ENCODE measurements around the gene GHITM. TPM values are rescaled to one million over a fixed set of nuclear protein-coding genes. Genes with fewer than 3 reads are reported as not detected.
"Not testable (repeated sequence)": the region's sequence is repeated elsewhere in the genome, so short reads cannot be mapped to it uniquely, and the experiment has no call there.

Gene GHITM
- total RNA-seq, 2 donors from 2014 or later, result 84.5 to 85.8 TPM

GRCh38 chr10:84177541-84178141, 38.3 kb downstream of the GHITM start:
- H3K27me3 Mint-ChIP-seq (ENCODE audit: insufficient read depth), result peaks cover 6% of the 10 kb centered on the region
- no peak for TF ChIP-seq CTCF (conservative IDR thresholded peaks at IDR 0.05)
- peak; percentile 49 for DNase-seq
- no peak overlapping the region for H3K4me3 Mint-ChIP-seq
- peaks cover 19% of the 10 kb centered on the region for H3K9me3 Mint-ChIP-seq
- H3K4me1 ChIP-seq (ENCODE audit: control insufficient read depth, insufficient read depth, low read length), result no peaks in the 10 kb centered on the region
- no peak overlapping the region for H3K9ac ChIP-seq (ENCODE audit: extremely low read depth, low read length, poor library complexity, severe bottlenecking)
- no peaks in the 10 kb centered on the region for H3K9me3 ChIP-seq (ENCODE audit: control insufficient read depth, low read length)
- no peaks in the 10 kb centered on the region for H3K27me3 ChIP-seq (ENCODE audit: control insufficient read depth, insufficient read depth, low read length, poor library complexity, severe bottlenecking)
- no peak overlapping the region for H3K4me3 ChIP-seq (ENCODE audit: low read length)
- H3K27ac Mint-ChIP-seq, result no peak overlapping the region
- 88 to 92% methylated on average over 3 to 7 of the region's 8 CpGs for whole genome bisulfite sequencing, 2 experiments (ENCODE audit: insufficient coverage in 1 of 2, insufficient read length in 1 of 2)
- no peaks in the 10 kb centered on the region for H3K36me3 Mint-ChIP-seq (ENCODE audit: low read depth)
- H3K4me1 Mint-ChIP-seq, result no peaks in the 10 kb centered on the region
- no peaks in the 10 kb centered on the region for H3K36me3 ChIP-seq (ENCODE audit: control insufficient read depth, insufficient read depth, low read length)
- H3K27ac ChIP-seq (ENCODE audit: low read depth, low read length), result no peak overlapping the region

GRCh38 chr10:84178160-84178609, 38.9 kb downstream of the GHITM start:
- peaks cover 2% of the 10 kb centered on the region for H3K27me3 Mint-ChIP-seq (ENCODE audit: insufficient read depth)
- DNase-seq, result no peak
- no peak overlapping the region for H3K4me3 Mint-ChIP-seq
- Histone ChIP-seq H3K4me3 (ENCODE audit: low read length) (no peak overlapping the region), H3K4me1 (ENCODE audit: control insufficient read depth, insufficient read depth, low read length) (no peaks in the 10 kb centered on the region), H3K27me3 (ENCODE audit: control insufficient read depth, insufficient read depth, low read length, poor library complexity, severe bottlenecking) (no peaks in the 10 kb centered on the region), H3K9ac (ENCODE audit: extremely low read depth, low read length, poor library complexity, severe bottlenecking) (no peak overlapping the region), H3K27ac (ENCODE audit: low read depth, low read length) (no peak overlapping the region), H3K9me3 (ENCODE audit: control insufficient read depth, low read length) (no peaks in the 10 kb centered on the region), H3K36me3 (ENCODE audit: control insufficient read depth, insufficient read depth, low read length) (no peaks in the 10 kb centered on the region)
- H3K27ac Mint-ChIP-seq, result no peak overlapping the region
- H3K4me1 Mint-ChIP-seq, result no peaks in the 10 kb centered on the region
- no peak for TF ChIP-seq CTCF (conservative IDR thresholded peaks at IDR 0.05)
- H3K36me3 Mint-ChIP-seq (ENCODE audit: low read depth), result no peaks in the 10 kb centered on the region
- H3K9me3 Mint-ChIP-seq, result peaks cover 19% of the 10 kb centered on the region
- 91% methylated on average over 3 of the region's 3 CpGs; no CpG with 5 or more reads in 1 of the 2 experiments for WGBS, 2 experiments (ENCODE audit: insufficient coverage in 1 of 2, insufficient read length in 1 of 2)

- H3K27me3 ChIP-seq (ENCODE audit: control insufficient read depth, insufficient read depth, low read length, poor library complexity, severe bottlenecking), result no peaks in the 10 kb centered on the region
- H3K9ac ChIP-seq (ENCODE audit: extremely low read depth, low read length, poor library complexity, severe bottlenecking), result no peak overlapping the region
- no peak overlapping the region for H3K4me3 ChIP-seq (ENCODE audit: low read length)
- H3K9me3 Mint-ChIP-seq, result peaks cover 19% of the 10 kb centered on the region
- no peak for TF ChIP-seq CTCF (conservative IDR thresholded peaks at IDR 0.05)
- WGBS, 2 experiments (ENCODE audit: insufficient coverage in 1 of 2, insufficient read length in 1 of 2), result 80 to 89% methylated on average over 8 to 12 of the region's 12 CpGs
- H3K27ac ChIP-seq (ENCODE audit: low read depth, low read length), result peak overlapping the region; percentile 59
- no peaks in the 10 kb centered on the region for H3K9me3 ChIP-seq (ENCODE audit: control insufficient read depth, low read length)
- no peak overlapping the region for H3K27ac Mint-ChIP-seq
- H3K27me3 Mint-ChIP-seq (ENCODE audit: insufficient read depth), result peaks cover 2% of the 10 kb centered on the region
- H3K4me1 ChIP-seq (ENCODE audit: control insufficient read depth, insufficient read depth, low read length), result no peaks in the 10 kb centered on the region
- no peaks in the 10 kb centered on the region for H3K36me3 ChIP-seq (ENCODE audit: control insufficient read depth, insufficient read depth, low read length)
- H3K36me3 Mint-ChIP-seq (ENCODE audit: low read depth), result no peaks in the 10 kb centered on the region
- H3K4me3 Mint-ChIP-seq, result no peak overlapping the region
- no peak for DNase-seq
- no peaks in the 10 kb centered on the region for H3K4me1 Mint-ChIP-seq
Observed at GRCh38 chr10:84179059-84179710, 39.9 kb downstream of the GHITM start.

GRCh38 chr10:84180386-84180785, 41.1 kb downstream of the GHITM start:
- H3K27ac Mint-ChIP-seq; H3K9ac ChIP-seq (ENCODE audit: extremely low read depth, low read length, poor library complexity, severe bottlenecking); H3K4me1 ChIP-seq (ENCODE audit: control insufficient read depth, insufficient read depth, low read length); DNase-seq; H3K36me3 ChIP-seq (ENCODE audit: control insufficient read depth, insufficient read depth, low read length); H3K27me3 ChIP-seq (ENCODE audit: control insufficient read depth, insufficient read depth, low read length, poor library complexity, severe bottlenecking); H3K9me3 ChIP-seq (ENCODE audit: control insufficient read depth, low read length); H3K27ac ChIP-seq (ENCODE audit: low read depth, low read length); H3K36me3 Mint-ChIP-seq (ENCODE audit: low read depth); H3K4me3 ChIP-seq (ENCODE audit: low read length); H3K4me3 Mint-ChIP-seq; H3K4me1 Mint-ChIP-seq: not testable (repeated sequence)
- H3K9me3 Mint-ChIP-seq, result peaks cover 19% of the 10 kb centered on the region
- WGBS, 2 experiments (ENCODE audit: insufficient coverage in 1 of 2, insufficient read length in 1 of 2), result 91% methylated on average over 4 to 15 of the region's 22 CpGs
- peaks cover 11% of the 10 kb centered on the region for H3K27me3 Mint-ChIP-seq (ENCODE audit: insufficient read depth)

Data from endodermal cell (in vitro differentiated cells).